Caco-2 (cell line): ENCODE data around the gene SDCCAG8. TPM values are rescaled to one million over a fixed set of nuclear protein-coding genes. Genes with fewer than 3 reads are reported as not detected.

ENCODE experiments used
- BruUV-seq: library from RNA; stranded (reverse); fragments of 400-500 nt; replicated peaks from 2 replicates; lab custom pipeline; 2021; lab: Mats Ljungman, UMichigan
- CTCF ChIA-PET: fragments of 300-600 bp; sonication (Branson Sonifier 250); formaldehyde crosslinking; loops from one replicate; lab custom pipeline; 2022; ENCODE audit warnings: antibody characterized with exemption; lab: Charles Lee
- POLR2A ChIA-PET: fragments of 300-600 bp; sonication (Branson Sonifier 250); formaldehyde crosslinking; loops from one replicate; lab custom pipeline; 2022; ENCODE audit warnings: antibody characterized with exemption; lab: Charles Lee
- DNase-seq, 2 experiments: peaks; one replicate each; pipeline versions ENCODE4 v3.0.0 to v3.0.0-alpha.2; 2020 to 2022
- H3K27me3 ChIP-seq: replicated peaks from 2 replicates; pipeline ENCODE4 v1.6.0; 2011; ENCODE audit warnings: low read length; ENCODE audit not compliant: control insufficient read depth, insufficient read depth
- H3K36me3 ChIP-seq: 2 replicates; pipeline ENCODE4 v1.5.1; 2011; ENCODE audit warnings: low read length; ENCODE audit not compliant: control insufficient read depth, insufficient read depth
- H3K4me1 ChIP-seq: fragments of 250-450 bp; sonication (Bioruptor Pico); 2 replicates; pipeline ENCODE4 v1.5.1; 2020; ENCODE audit warnings: mild to moderate bottlenecking
- H3K4me3 ChIP-seq: 2 replicates; pipeline ENCODE4 v1.5.1; 2011; ENCODE audit warnings: low read depth, mild to moderate bottlenecking, control low read depth, low read length
- H3K9me3 ChIP-seq: fragments of 250-450 bp; sonication (Bioruptor Pico); 2 replicates; pipeline ENCODE4 v1.5.1; 2020; ENCODE audit warnings: mild to moderate bottlenecking, moderate library complexity
- H3K27ac Mint-ChIP-seq: one replicate; pipeline ENCODE4 v1.8.0; 2022; ENCODE audit warnings: mixed read lengths; ENCODE audit not compliant: unreplicated experiment
- H3K27me3 Mint-ChIP-seq: one replicate; pipeline ENCODE4 v1.8.0; 2022; ENCODE audit warnings: mixed read lengths; ENCODE audit not compliant: insufficient read depth, unreplicated experiment
- H3K36me3 Mint-ChIP-seq: one replicate; pipeline ENCODE4 v1.8.0; 2022; ENCODE audit warnings: mild to moderate bottlenecking, mixed read lengths; ENCODE audit not compliant: insufficient read depth, unreplicated experiment
- H3K4me1 Mint-ChIP-seq: one replicate; pipeline ENCODE4 v1.8.0; 2022; ENCODE audit warnings: low read depth, mixed read lengths; ENCODE audit not compliant: unreplicated experiment
- H3K4me3 Mint-ChIP-seq: one replicate; pipeline ENCODE4 v1.8.0; 2022; ENCODE audit warnings: mild to moderate bottlenecking, moderate library complexity, mixed read lengths; ENCODE audit not compliant: unreplicated experiment
- H3K9me3 Mint-ChIP-seq: one replicate; pipeline ENCODE4 v1.8.0; 2022; ENCODE audit warnings: mixed read lengths; ENCODE audit not compliant: unreplicated experiment
- intact Hi-C: fragments of 100-400 bp; cut with micrococcal nuclease; formaldehyde crosslinking; loops from one replicate; pipeline ENCODE4 v1.10.0; 2022; ENCODE audit not compliant: unreplicated experiment
- total RNA-seq: library from RNA; stranded (reverse); gene quantifications from 2 replicates; pipeline ENCODE4 v1.2.3, GENCODE V29; 2022
- TF ChIP-seq, protein P1 (sequence below), 2 experiments: fragments of 200-600 bp in 1 of 2; IDR thresholded peaks; 1 replicate in 1 of 2; 2 replicates in 1 of 2; pipeline versions ENCODE4 v1.5.1 to v1.8.0; 2011 to 2022; ENCODE audit warnings: antibody characterized with exemption in 1 of 2, control low read depth in 1 of 2, inconsistent platforms in 1 of 2, low read depth in 1 of 2, low read length in 1 of 2, mild to moderate bottlenecking in 1 of 2, moderate library complexity in 1 of 2; ENCODE audit not compliant: insufficient read depth in 1 of 2, severe bottlenecking in 1 of 2, unreplicated experiment in 1 of 2

SDCCAG8 gene
- total RNA-seq, 1 experiment from 2014 or later = 23.0 TPM

DNA sequence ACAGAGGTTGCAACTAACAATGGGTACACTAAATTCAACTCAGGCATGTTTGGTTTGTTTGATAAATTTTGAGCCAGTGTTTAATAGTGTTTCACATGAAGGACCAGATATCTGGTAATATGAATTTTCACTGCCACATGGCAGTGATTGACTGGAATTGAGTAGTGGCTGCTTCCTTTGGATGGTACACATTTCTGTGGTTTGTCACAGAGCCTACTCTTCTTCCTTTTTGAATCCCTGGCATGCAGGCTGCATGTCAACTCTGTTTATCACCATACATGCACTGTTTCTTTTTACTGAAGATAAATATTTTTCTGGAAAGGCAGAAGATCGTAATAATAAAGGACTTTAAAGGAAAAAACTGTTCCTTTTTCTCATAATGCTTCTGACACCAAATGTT is 35.5 kb downstream of the SDCCAG8 start:
- no peaks in the 10 kb centered on the region for H3K36me3 Mint-ChIP-seq
- BruUV-seq = no TSS peak
- Histone ChIP-seq H3K4me1 (no peaks in the 10 kb centered on the region), H3K9me3 (no peaks in the 10 kb centered on the region), H3K4me3 (no peak overlapping the region), H3K27me3 (no peaks in the 10 kb centered on the region), H3K36me3 (no peaks in the 10 kb centered on the region)
- no peak overlapping the region for H3K4me3 Mint-ChIP-seq
- POLR2A ChIA-PET = no interaction called here
- no peak for DNase-seq
- H3K4me1 Mint-ChIP-seq = peaks cover 7% of the 10 kb centered on the region
- TF ChIP-seq, protein P1, sequence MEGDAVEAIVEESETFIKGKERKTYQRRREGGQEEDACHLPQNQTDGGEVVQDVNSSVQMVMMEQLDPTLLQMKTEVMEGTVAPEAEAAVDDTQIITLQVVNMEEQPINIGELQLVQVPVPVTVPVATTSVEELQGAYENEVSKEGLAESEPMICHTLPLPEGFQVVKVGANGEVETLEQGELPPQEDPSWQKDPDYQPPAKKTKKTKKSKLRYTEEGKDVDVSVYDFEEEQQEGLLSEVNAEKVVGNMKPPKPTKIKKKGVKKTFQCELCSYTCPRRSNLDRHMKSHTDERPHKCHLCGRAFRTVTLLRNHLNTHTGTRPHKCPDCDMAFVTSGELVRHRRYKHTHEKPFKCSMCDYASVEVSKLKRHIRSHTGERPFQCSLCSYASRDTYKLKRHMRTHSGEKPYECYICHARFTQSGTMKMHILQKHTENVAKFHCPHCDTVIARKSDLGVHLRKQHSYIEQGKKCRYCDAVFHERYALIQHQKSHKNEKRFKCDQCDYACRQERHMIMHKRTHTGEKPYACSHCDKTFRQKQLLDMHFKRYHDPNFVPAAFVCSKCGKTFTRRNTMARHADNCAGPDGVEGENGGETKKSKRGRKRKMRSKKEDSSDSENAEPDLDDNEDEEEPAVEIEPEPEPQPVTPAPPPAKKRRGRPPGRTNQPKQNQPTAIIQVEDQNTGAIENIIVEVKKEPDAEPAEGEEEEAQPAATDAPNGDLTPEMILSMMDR (IDR thresholded peaks at IDR 0.05; ENCODE audit: insufficient read depth in 1 of 2, low read depth in 1 of 2, low read length in 1 of 2, severe bottlenecking in 1 of 2, unreplicated experiment in 1 of 2) = no peak
- H3K27ac Mint-ChIP-seq = no peak overlapping the region
- intact Hi-C loops = no loop called here
- CTCF ChIA-PET = no interaction called here
- no peaks in the 10 kb centered on the region for H3K27me3 Mint-ChIP-seq
- H3K9me3 Mint-ChIP-seq = peaks cover under 1% of the 10 kb centered on the region

DNA sequence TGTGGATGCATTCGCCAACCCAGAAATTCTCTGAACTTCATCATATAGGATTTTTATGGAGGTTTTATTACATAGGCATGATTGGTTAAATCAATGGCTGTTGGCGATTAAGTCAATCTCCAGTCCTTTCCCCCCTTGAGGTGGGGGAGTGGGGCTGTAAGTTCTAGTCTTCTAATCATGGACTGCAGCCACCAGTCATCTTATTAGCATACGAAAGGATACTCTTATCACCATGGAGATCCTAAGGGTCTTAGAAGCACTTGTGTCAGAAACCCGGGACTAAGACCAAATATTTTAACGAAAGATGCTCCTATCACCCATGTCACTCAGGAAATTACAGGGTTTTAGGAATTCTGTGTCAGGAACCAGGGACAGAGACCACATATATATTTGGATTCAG is 36.3 kb downstream of the SDCCAG8 start:
- TF ChIP-seq, protein P1 (IDR thresholded peaks at IDR 0.05; ENCODE audit: insufficient read depth in 1 of 2, low read depth in 1 of 2, low read length in 1 of 2, severe bottlenecking in 1 of 2, unreplicated experiment in 1 of 2) = no peak

DNA sequence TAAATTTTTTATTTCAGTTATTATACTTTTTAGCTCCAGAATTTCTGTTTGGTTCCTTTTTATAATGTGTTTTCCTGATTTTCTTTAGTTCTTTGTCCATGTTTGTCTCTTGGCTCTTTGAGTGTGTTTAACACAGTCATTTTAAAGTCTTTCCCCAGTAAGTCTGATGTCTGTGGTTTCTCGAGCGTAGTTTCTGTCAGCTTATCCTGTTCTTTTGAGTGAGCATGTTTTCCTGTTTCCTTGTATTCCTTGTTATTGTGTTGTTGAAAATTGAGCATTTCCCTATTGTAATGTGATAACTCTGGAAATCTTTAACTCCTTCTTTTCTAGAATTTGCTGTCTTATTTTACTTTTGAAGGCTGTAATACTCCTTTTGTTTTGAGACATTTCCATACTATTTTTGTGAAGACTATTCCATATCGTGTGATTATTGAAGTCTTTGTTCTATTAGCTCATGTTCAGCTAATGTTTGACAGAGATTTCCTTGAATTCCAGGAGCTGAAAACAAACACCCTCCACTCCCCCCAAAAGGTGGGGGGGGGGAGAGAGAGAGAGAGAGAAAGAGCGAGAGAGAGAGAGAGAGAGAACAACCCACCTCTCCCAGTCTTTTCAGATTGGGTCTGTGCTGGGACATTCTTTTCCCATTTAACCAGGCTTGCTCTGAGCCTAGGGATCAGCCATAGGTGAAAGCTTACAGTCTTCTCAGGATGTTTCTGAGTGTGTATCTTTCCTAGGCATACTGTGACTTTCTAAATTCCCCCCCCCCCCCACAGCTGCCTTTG is 38.3 kb downstream of the SDCCAG8 start:
- no peak for DNase-seq
- Mint-ChIP-seq H3K9me3 (peaks cover 11% of the 10 kb centered on the region), H3K4me3 (no peak overlapping the region), H3K36me3 (peaks cover 7% of the 10 kb centered on the region), H3K27me3 (no peaks in the 10 kb centered on the region), H3K27ac (peak overlapping the region; percentile 15), H3K4me1 (peaks cover 7% of the 10 kb centered on the region)
- ChIA-PET CTCF (interaction anchor here (0.6 kb wide), 3 partner anchors 48 to 989 kb away, joined by 3 to 4 read pairs (median 3); no protein-coding TSS in a partner anchor), POLR2A (interaction anchor here (0.6 kb wide), 1 partner anchor 262 kb away, joined by 3 read pairs; no protein-coding TSS in a partner anchor)
- intact Hi-C loops = no loop called here
- no TSS peak for BruUV-seq
- H3K9me3 ChIP-seq = no peaks in the 10 kb centered on the region
- H3K36me3 ChIP-seq = no peaks in the 10 kb centered on the region
- TF ChIP-seq, protein P1 (IDR thresholded peaks at IDR 0.05; ENCODE audit: insufficient read depth in 1 of 2, low read depth in 1 of 2, low read length in 1 of 2, severe bottlenecking in 1 of 2, unreplicated experiment in 1 of 2) = no peak
- H3K4me3 ChIP-seq = no peak overlapping the region
- H3K4me1 ChIP-seq = no peaks in the 10 kb centered on the region
- no peaks in the 10 kb centered on the region for H3K27me3 ChIP-seq

More for the DNA sequence above, 36.3 kb downstream of the SDCCAG8 start:
- ChIA-PET CTCF (no interaction called here), POLR2A (no interaction called here)
- Histone ChIP-seq H3K4me1 (no peaks in the 10 kb centered on the region), H3K4me3 (no peak overlapping the region), H3K27me3 (no peaks in the 10 kb centered on the region), H3K9me3 (no peaks in the 10 kb centered on the region), H3K36me3 (no peaks in the 10 kb centered on the region)
- H3K4me3 Mint-ChIP-seq = no peak overlapping the region
- BruUV-seq = no TSS peak
- intact Hi-C loops = no loop called here
- H3K36me3 Mint-ChIP-seq = peaks cover 6% of the 10 kb centered on the region
- no peaks in the 10 kb centered on the region for H3K27me3 Mint-ChIP-seq
- H3K9me3 Mint-ChIP-seq = peaks cover 9% of the 10 kb centered on the region
- peaks cover 7% of the 10 kb centered on the region for H3K4me1 Mint-ChIP-seq
- H3K27ac Mint-ChIP-seq = no peak overlapping the region
- no peak for DNase-seq
